Measurements from ENCODE around the gene PRDM12. TPM values are rescaled to one million over a fixed set of nuclear protein-coding genes. Genes with fewer than 3 reads are reported as not detected.

The PRDM12 gene
- total RNA-seq, 1 donor from 2014 or later = not detected

GRCh38 chr9:130731355-130731754 lies 67.0 kb downstream of the PRDM12 start:
- Histone ChIP-seq H3K27ac (no peak overlapping the region), H3K27me3 (no peaks in the 10 kb centered on the region), H3K4me1 (peaks cover 6% of the 10 kb centered on the region), H3K4me3 (no peak overlapping the region), H3K9me3 (no peaks in the 10 kb centered on the region), H3K36me3 (no peaks in the 10 kb centered on the region)
- intact Hi-C loops (cut with DNase I) = no loop called here
- DNase-seq = no peak
- TF ChIP-seq, protein P1, sequence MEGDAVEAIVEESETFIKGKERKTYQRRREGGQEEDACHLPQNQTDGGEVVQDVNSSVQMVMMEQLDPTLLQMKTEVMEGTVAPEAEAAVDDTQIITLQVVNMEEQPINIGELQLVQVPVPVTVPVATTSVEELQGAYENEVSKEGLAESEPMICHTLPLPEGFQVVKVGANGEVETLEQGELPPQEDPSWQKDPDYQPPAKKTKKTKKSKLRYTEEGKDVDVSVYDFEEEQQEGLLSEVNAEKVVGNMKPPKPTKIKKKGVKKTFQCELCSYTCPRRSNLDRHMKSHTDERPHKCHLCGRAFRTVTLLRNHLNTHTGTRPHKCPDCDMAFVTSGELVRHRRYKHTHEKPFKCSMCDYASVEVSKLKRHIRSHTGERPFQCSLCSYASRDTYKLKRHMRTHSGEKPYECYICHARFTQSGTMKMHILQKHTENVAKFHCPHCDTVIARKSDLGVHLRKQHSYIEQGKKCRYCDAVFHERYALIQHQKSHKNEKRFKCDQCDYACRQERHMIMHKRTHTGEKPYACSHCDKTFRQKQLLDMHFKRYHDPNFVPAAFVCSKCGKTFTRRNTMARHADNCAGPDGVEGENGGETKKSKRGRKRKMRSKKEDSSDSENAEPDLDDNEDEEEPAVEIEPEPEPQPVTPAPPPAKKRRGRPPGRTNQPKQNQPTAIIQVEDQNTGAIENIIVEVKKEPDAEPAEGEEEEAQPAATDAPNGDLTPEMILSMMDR (IDR thresholded peaks at IDR 0.05) = no peak
- ATAC-seq = no peak

DNA sequence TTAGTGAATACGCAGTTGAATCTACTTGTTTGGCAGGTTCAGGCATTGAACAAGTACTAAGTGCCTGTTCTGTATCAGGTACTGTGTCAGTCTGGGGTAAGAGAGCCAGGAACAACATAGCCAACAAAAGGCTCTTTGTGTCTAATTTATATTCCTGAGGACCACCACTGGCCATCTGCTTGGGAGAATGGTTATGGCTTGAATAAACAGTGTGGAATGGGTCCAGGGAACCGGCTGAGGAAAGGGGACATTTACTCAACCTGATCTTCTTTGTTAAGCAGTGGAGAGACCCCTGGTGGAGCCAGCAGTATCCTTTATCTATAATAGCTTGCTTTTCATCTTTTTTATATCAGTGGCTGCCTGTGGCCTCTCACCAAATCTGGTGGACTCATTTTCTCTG lies 67.7 kb downstream of the PRDM12 start:
- H3K4me3 ChIP-seq = no peak overlapping the region
- no peak overlapping the region for H3K27ac ChIP-seq
- DNase-seq (no peak), ATAC-seq (no peak)
- no peaks in the 10 kb centered on the region for H3K27me3 ChIP-seq
- TF ChIP-seq, protein P1 (IDR thresholded peaks at IDR 0.05) = peak; percentile 6
- intact Hi-C loops (cut with DNase I) = no loop called here
- H3K9me3 ChIP-seq = no peaks in the 10 kb centered on the region
- peaks cover 6% of the 10 kb centered on the region for H3K4me1 ChIP-seq
- H3K36me3 ChIP-seq = no peaks in the 10 kb centered on the region

Small RNAs within 50 kb of the gene (microRNA-seq; reads per million reads assigned to microRNA genes)
- gene MIR6856 (ENCODE audit: borderline microRNAs expressed) = not detected

Other genes starting within 250 kb of the PRDM12 start
- 96.0 TPM for gene ASS1, start 219.6 kb upstream of the PRDM12 start, total RNA-seq
- 39.7 TPM for gene FUBP3, start 85.0 kb upstream of the PRDM12 start, total RNA-seq
- gene EXOSC2, start 29.2 kb downstream of the PRDM12 start, total RNA-seq = 23.0 TPM
- gene ABL1, start 170.7 kb downstream of the PRDM12 start, total RNA-seq = 52.1 TPM
- gene QRFP, start 232.2 kb downstream of the PRDM12 start, total RNA-seq = not detected

All from upper lobe of right lung (tissue), 1 donor.